B cell (primary cell): ENCODE measurements around the gene RND1. TPM values are rescaled to one million over a fixed set of nuclear protein-coding genes. Genes with fewer than 3 reads are reported as not detected.

Source experiments
- ATAC-seq: fragments of 200-7000 bp; cut with Tn5 transposase; one replicate; pipeline ENCODE4 v1.10.0; 2021; ENCODE audit warnings: low read depth, mild to moderate bottlenecking, moderate number of reproducible peaks, moderate library complexity
- CTCF ChIA-PET: fragments of 350-600 bp; sonication (Branson Sonifier 250); formaldehyde crosslinking; loops from one replicate; lab custom pipeline; 2021; ENCODE audit warnings: antibody characterized with exemption, inconsistent platforms; lab: Charles Lee
- POLR2A ChIA-PET: fragments of 350-600 bp; sonication (Branson Sonifier 250); formaldehyde crosslinking; loops from one replicate; lab custom pipeline; 2021; ENCODE audit warnings: antibody characterized with exemption; lab: Charles Lee
- DNase-seq: peaks from one replicate; pipeline ENCODE4 v3.0.0; 2013
- H2AFZ ChIP-seq: 2 replicates; pipeline ENCODE4 v1.6.1; 2012; ENCODE audit warnings: mild to moderate bottlenecking, low read depth, low read length; ENCODE audit not compliant: insufficient read depth, poor library complexity, severe bottlenecking
- H3K27ac ChIP-seq, 2 donors: 1 replicate in 1 of 2; 2 replicates in 1 of 2; pipeline ENCODE4 v1.5.1; 2012 to 2013; ENCODE audit warnings: low read length in 2 of 2, mild to moderate bottlenecking in 2 of 2, moderate library complexity in 1 of 2
- H3K27me3 ChIP-seq, 4 experiments: fragments of 200-600 bp in 1 of 4; sonication (generic) in 1 of 4; replicated peaks in 1 of 4; 1 replicate in 2 of 4; 2 replicates in 2 of 4; pipeline versions ENCODE4 v1.6.1 to v1.7.0; 2013 to 2016; ENCODE audit warnings: low read length in 3 of 4, mild to moderate bottlenecking in 2 of 4, mixed read lengths in 1 of 4, moderate library complexity in 1 of 4; ENCODE audit not compliant: insufficient read depth in 4 of 4, control insufficient read depth in 3 of 4; ENCODE audit errors: control extremely low read depth in 1 of 4
- H3K36me3 ChIP-seq, 2 experiments: replicated peaks in 1 of 2; 1 replicate in 1 of 2; 2 replicates in 1 of 2; pipeline versions ENCODE4 v1.6.1 to v1.7.1; 2013; ENCODE audit warnings: low read length in 1 of 2; ENCODE audit not compliant: insufficient read depth in 2 of 2, control insufficient read depth in 1 of 2; ENCODE audit errors: control extremely low read depth in 1 of 2, extremely low read depth in 1 of 2
- H3K4me1 ChIP-seq, 2 donors: fragments of 200-600 bp in 1 of 2; sonication (generic) in 1 of 2; 1 replicate in 1 of 2; 2 replicates in 1 of 2; pipeline versions ENCODE4 v1.5.1 to v1.6.1; 2013 to 2017; ENCODE audit warnings: low read length in 2 of 2; ENCODE audit not compliant: control insufficient read depth in 2 of 2, insufficient read depth in 2 of 2
- H3K4me2 ChIP-seq: replicated peaks from 2 replicates; pipeline ENCODE3; 2012; ENCODE audit warnings: mild to moderate bottlenecking, low read depth, low read length; ENCODE audit not compliant: poor library complexity, severe bottlenecking
- H3K4me3 ChIP-seq, 5 experiments: fragments of 200-600 bp in 1 of 5; sonication (generic) in 1 of 5; 1 replicate in 3 of 5; 2 replicates in 2 of 5; pipeline versions ENCODE4 v1.5.1 to v1.7.0; 2011 to 2016; ENCODE audit warnings: low read length in 4 of 5, mild to moderate bottlenecking in 4 of 5, low read depth in 2 of 5, control low read depth in 1 of 5, moderate library complexity in 1 of 5; ENCODE audit not compliant: insufficient read depth in 1 of 5; ENCODE audit errors: control extremely low read depth in 1 of 5, extremely low read depth in 1 of 5
- H3K79me2 ChIP-seq: fragments of 200-600 bp; sonication (generic); one replicate; pipeline ENCODE4 v1.6.0; 2016; ENCODE audit warnings: low read length; ENCODE audit not compliant: control insufficient read depth, insufficient read depth
- H3K9ac ChIP-seq: fragments of 200-600 bp; sonication (generic); 2 replicates; pipeline ENCODE4 v1.6.1; 2017; ENCODE audit warnings: mild to moderate bottlenecking, low read length, moderate library complexity
- H3K9me3 ChIP-seq, 3 donors: one replicate each; pipeline versions ENCODE4 v1.6.1 to v1.7.1; 2013; ENCODE audit warnings: low read length in 2 of 3; ENCODE audit not compliant: control insufficient read depth in 2 of 3, insufficient read depth in 1 of 3; ENCODE audit errors: control extremely low read depth in 1 of 3
- H4K20me1 ChIP-seq: 2 replicates; pipeline ENCODE4 v1.6.0; 2012; ENCODE audit warnings: mild to moderate bottlenecking, low read length; ENCODE audit not compliant: insufficient read depth, control insufficient read depth, poor library complexity, severe bottlenecking
- H3K27ac Mint-ChIP-seq: one replicate; pipeline ENCODE4 v1.8.0; 2021; ENCODE audit warnings: mixed read lengths
- H3K27me3 Mint-ChIP-seq: one replicate; pipeline ENCODE4 v1.8.0; 2021; ENCODE audit warnings: mixed read lengths
- H3K4me1 Mint-ChIP-seq: one replicate; pipeline ENCODE4 v1.8.0; 2021; ENCODE audit warnings: mixed read lengths
- H3K4me3 Mint-ChIP-seq: one replicate; pipeline ENCODE4 v1.8.0; 2021; ENCODE audit warnings: mixed read lengths
- H3K9me3 Mint-ChIP-seq: one replicate; pipeline ENCODE4 v1.8.0; 2022; ENCODE audit warnings: mixed read lengths; ENCODE audit not compliant: insufficient read depth
- CTCF ChIP-seq: fragments of 200-600 bp; IDR thresholded peaks from one replicate; pipeline ENCODE4 v1.8.0; 2022; ENCODE audit warnings: antibody characterized with exemption, mild to moderate bottlenecking
- EZH2 ChIP-seq: IDR thresholded peaks from 2 replicates; pipeline ENCODE4 v1.6.1; 2012; ENCODE audit warnings: borderline replicate concordance, low read depth, mild to moderate bottlenecking, moderate library complexity, low read length; ENCODE audit not compliant: insufficient read depth, poor library complexity, severe bottlenecking
- WGBS: methylation state at CpG from one replicate; pipeline ENCODE4 v1.1.5; 2013; ENCODE audit warnings: missing lambda C conversion rate; ENCODE audit not compliant: insufficient coverage; 5-methylcytosine and 5-hydroxymethylcytosine counted together
- intact Hi-C: fragments of 100-400 bp; cut with micrococcal nuclease; formaldehyde crosslinking; loops from one replicate; pipeline ENCODE4 v1.10.0; 2022
- polyA plus RNA-seq: library from polyadenylated mRNA; depleted of rRNA; stranded (reverse); fragments of >200 nt; gene quantifications from 2 replicates; pipeline ENCODE4 v1.2.3, GENCODE V29; 2012
- total RNA-seq, 2 donors: library from RNA; stranded (reverse); fragments of 120-200 nt in 1 of 2; gene quantifications; 1 replicate in 1 of 2; 2 replicates in 1 of 2; pipeline versions ENCODE4 v1.2.3 to v1.2.4, GENCODE V29; 2013 to 2022

The RND1 gene
- total and polyA plus RNA-seq, 2 donors (not counting 1 experiment from before 2014, with no cell fraction given): 7.3 to 19.5 TPM

- ATAC-seq (no peak), DNase-seq (no peak)
- no peak for TF ChIP-seq EZH2
- TF ChIP-seq CTCF: no peak
- no peaks in the 10 kb centered on the region for H3K9me3 Mint-ChIP-seq
- no peak overlapping the region for H3K4me2 ChIP-seq
- H2AFZ ChIP-seq: no peak overlapping the region
- H3K27ac ChIP-seq: no peak overlapping the region
- no peak overlapping the region for H3K4me3 ChIP-seq
- H3K36me3 ChIP-seq: no peaks in the 10 kb centered on the region
- WGBS: 62% methylated on average over 3 of the region's 4 CpGs
- POLR2A ChIA-PET: no interaction called here
- H3K9me3 ChIP-seq: no peaks in the 10 kb centered on the region
- intact Hi-C loops: no loop called here
- H3K79me2 ChIP-seq: peaks cover 2% of the 10 kb centered on the region
- no peaks in the 10 kb centered on the region for H4K20me1 ChIP-seq
- H3K4me1 ChIP-seq: peaks cover 21 to 24% of the 10 kb centered on the region in 2 donors
- H3K4me1 Mint-ChIP-seq: peaks cover 28% of the 10 kb centered on the region
- H3K27me3 Mint-ChIP-seq: no peaks in the 10 kb centered on the region
- H3K27me3 ChIP-seq: peaks cover 0 to 9% (median 1%) of the 10 kb centered on the region in 4 experiments
- H3K9ac ChIP-seq: no peak overlapping the region
- CTCF ChIA-PET: interaction anchor here (8.6 to 9.3 kb wide), 2 partner anchors 10 to 27 kb away, joined by 53 to 82 read pairs; partner anchors contain the start of gene DDX23
- H3K4me3 Mint-ChIP-seq: peak overlapping the region; percentile 16
- H3K27ac Mint-ChIP-seq: no peak overlapping the region
Observed at GRCh38 chr12:48863291-48863690, 2.4 kb downstream of the RND1 start.

GRCh38 chr12:48862760-48863159 lies 2.9 kb downstream of the RND1 start:
- POLR2A ChIA-PET: no interaction called here
- ATAC-seq (no peak), DNase-seq (no peak)
- no peaks in the 10 kb centered on the region for H3K9me3 ChIP-seq
- CTCF ChIA-PET: interaction anchor here (8.6 to 9.3 kb wide), 2 partner anchors 10 to 28 kb away, joined by 53 to 82 read pairs; partner anchors contain the start of gene DDX23
- Mint-ChIP-seq H3K27ac (no peak overlapping the region), H3K4me3 (no peak overlapping the region), H3K27me3 (no peaks in the 10 kb centered on the region), H3K9me3 (no peaks in the 10 kb centered on the region), H3K4me1 (peaks cover 29% of the 10 kb centered on the region)
- no peak overlapping the region for H3K4me2 ChIP-seq
- WGBS: 80% methylated on average over 1 of the region's 5 CpGs
- H2AFZ ChIP-seq: no peak overlapping the region
- intact Hi-C loops: no loop called here
- no peaks in the 10 kb centered on the region for H4K20me1 ChIP-seq
- no peak overlapping the region for H3K9ac ChIP-seq
- no peak overlapping the region for H3K27ac ChIP-seq
- H3K4me3 ChIP-seq: no peak overlapping the region
- peaks cover 0 to 9% (median 1%) of the 10 kb centered on the region in 4 experiments for H3K27me3 ChIP-seq
- H3K4me1 ChIP-seq: peaks cover 21 to 25% of the 10 kb centered on the region in 2 donors
- peaks cover 2% of the 10 kb centered on the region for H3K79me2 ChIP-seq
- H3K36me3 ChIP-seq: no peaks in the 10 kb centered on the region
- TF ChIP-seq CTCF (no peak), EZH2 (no peak)
